ENCODE measurements around the gene ATOH8.

DNA sequence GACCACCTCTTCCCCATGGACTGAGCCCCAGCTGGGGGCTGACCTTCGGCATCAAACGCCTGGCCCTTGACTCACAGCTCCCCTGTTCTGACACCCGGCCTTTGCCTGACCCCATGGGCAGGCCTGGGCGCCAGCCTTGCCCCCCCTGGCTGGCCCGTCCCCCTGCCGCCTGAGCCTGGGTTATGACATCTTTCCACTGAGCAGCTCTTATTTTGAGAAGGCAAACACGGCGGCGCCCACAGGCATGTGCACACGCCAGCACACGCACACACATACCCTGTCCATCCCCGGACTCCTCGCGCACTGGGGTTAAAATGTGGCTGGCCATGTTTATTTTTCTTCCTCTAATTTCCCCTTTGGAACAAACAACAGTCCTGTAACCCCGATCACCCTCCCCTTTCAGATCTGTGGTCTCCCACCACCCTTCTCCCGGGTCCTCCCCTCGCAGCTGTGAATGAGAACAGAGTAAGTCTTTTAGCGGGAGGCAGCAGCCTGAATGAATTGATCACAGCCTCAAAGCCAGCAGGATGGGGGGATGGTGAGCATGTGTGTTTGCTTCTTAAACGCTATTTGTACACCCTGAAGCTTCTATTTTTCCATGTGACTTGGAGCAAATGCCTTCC is 11.8 kb upstream of the ATOH8 start:
- TF ChIP-seq EZH2phosphoT487 (IDR thresholded peaks at IDR 0.05; ENCODE audit: insufficient read depth, low read depth) (no peak), EZH2 (IDR thresholded peaks at IDR 0.05; ENCODE audit: insufficient read depth, poor library complexity, severe bottlenecking) (no peak)

Data from GM23248 (cell line).